Gastroesophageal sphincter (tissue), 4 donors: Measurements from ENCODE around the gene RPLP1. TPM values are rescaled to one million over a fixed set of nuclear protein-coding genes. Genes with fewer than 3 reads are reported as not detected.

Source experiments
- ATAC-seq: fragments of 150-250 bp; one replicate; pipeline ENCODE4 v1.9.1; 2016; ENCODE audit warnings: mild to moderate bottlenecking, moderate library complexity
- H3K27ac ChIP-seq, 4 donors: fragments of 200-600 bp; sonication (generic) in 3 of 4; 1 replicate in 3 of 4; 2 replicates in 1 of 4; pipeline ENCODE4 v1.5.1; 2016 to 2019
- H3K27me3 ChIP-seq: fragments of 200-600 bp; sonication (generic); one replicate; pipeline ENCODE4 v1.5.1; 2019
- H3K36me3 ChIP-seq, 2 donors: fragments of 200-600 bp; sonication (generic); one replicate each; pipeline ENCODE4 v1.5.1; 2019; ENCODE audit warnings: control low read depth in 1 of 2
- H3K4me1 ChIP-seq, 3 donors: fragments of 200-600 bp; sonication (generic); 1 replicate in 2 of 3; 2 replicates in 1 of 3; pipeline ENCODE4 v1.5.1; 2016 to 2019; ENCODE audit warnings: control low read depth in 2 of 3
- H3K4me3 ChIP-seq, 2 donors: fragments of 200-600 bp; sonication (generic); one replicate each; pipeline ENCODE4 v1.5.1; 2019; ENCODE audit warnings: mild to moderate bottlenecking in 1 of 2, moderate library complexity in 1 of 2
- H3K9me3 ChIP-seq, 3 donors: fragments of 200-600 bp; sonication (generic); one replicate each; pipeline ENCODE4 v1.5.1; 2017 to 2019; ENCODE audit warnings: control low read depth in 2 of 3
- CTCF ChIP-seq, 4 experiments: fragments of 200-600 bp in 2 of 4; fragments of 450-650 bp in 2 of 4; sonication (generic) in 1 of 4; IDR thresholded peaks; one replicate each; pipeline ENCODE4 v1.5.1; 2017 to 2019; ENCODE audit warnings: antibody characterized with exemption in 4 of 4, mild to moderate bottlenecking in 2 of 4, moderate library complexity in 2 of 4
- EP300 ChIP-seq: sonication (generic); formaldehyde crosslinking; IDR thresholded peaks from one replicate; pipeline ENCODE4 v1.6.1; 2017; ENCODE audit warnings: antibody characterized with exemption, mild to moderate bottlenecking
- POLR2A ChIP-seq, 2 donors: fragments of 450-650 bp; IDR thresholded peaks; one replicate each; pipeline ENCODE4 v1.6.1; 2017; ENCODE audit warnings: antibody characterized with exemption in 2 of 2, mild to moderate bottlenecking in 2 of 2, moderate library complexity in 1 of 2
- POLR2AphosphoS5 ChIP-seq: sonication (generic); formaldehyde crosslinking; IDR thresholded peaks from one replicate; pipeline ENCODE4 v1.6.1; 2017; ENCODE audit warnings: antibody characterized with exemption
- WGBS, 2 donors: methylation state at CpG; one replicate each; pipeline ENCODE4 v1.1.5; 2018; ENCODE audit warnings: low coverage in 1 of 2; 5-methylcytosine and 5-hydroxymethylcytosine counted together
- total RNA-seq, 4 donors: library from RNA; depleted of rRNA; stranded (reverse); fragments of >200 nt; gene quantifications; one replicate each; pipeline ENCODE4 v1.1.0, GENCODE V29; 2016

The RPLP1 gene
- total RNA-seq, 4 donors from 2014 or later: 337 to 657 (median 426) TPM

- ATAC-seq: no peak
- WGBS, 2 donors: 82 to 83% methylated on average over 3 of the region's 4 CpGs
- TF ChIP-seq CTCF (IDR thresholded peaks at IDR 0.05): no peak
- no peak for TF ChIP-seq EP300
- no peak for TF ChIP-seq POLR2A (IDR thresholded peaks at IDR 0.05)
- TF ChIP-seq POLR2AphosphoS5: no peak
- no peaks in the 10 kb centered on the region for H3K36me3 ChIP-seq
- H3K27me3 ChIP-seq: no peaks in the 10 kb centered on the region
- H3K4me1 ChIP-seq: no peaks in the 10 kb centered on the region
- no peaks in the 10 kb centered on the region for H3K9me3 ChIP-seq
- no peak overlapping the region for H3K27ac ChIP-seq
- no peak overlapping the region for H3K4me3 ChIP-seq
Observed at GRCh38 chr15:69422336-69422895, 30.2 kb upstream of the RPLP1 start.

- WGBS, 2 donors: 84 to 96% methylated on average over 2 of the region's 2 CpGs
- TF ChIP-seq POLR2A (IDR thresholded peaks at IDR 0.05) (no peak), EP300 (no peak), CTCF (IDR thresholded peaks at IDR 0.05) (no peak), POLR2AphosphoS5 (no peak)
- H3K4me3 ChIP-seq: no peak overlapping the region
Observed at GRCh38 chr15:69424001-69424400, 28.6 kb upstream of the RPLP1 start.

GRCh38 chr15:69424748-69425413 is 27.7 kb upstream of the RPLP1 start:
- no peak for ATAC-seq

More at GRCh38 chr15:69424001-69424400, 28.6 kb upstream of the RPLP1 start:
- Histone ChIP-seq H3K36me3 (no peaks in the 10 kb centered on the region), H3K27ac (no peak overlapping the region), H3K27me3 (no peaks in the 10 kb centered on the region), H3K4me1 (no peaks in the 10 kb centered on the region), H3K9me3 (no peaks in the 10 kb centered on the region)
- ATAC-seq: no peak

GRCh38 chr15:69433831-69434230 is 18.8 kb upstream of the RPLP1 start:
- Histone ChIP-seq H3K36me3 (no peaks in the 10 kb centered on the region), H3K9me3 (no peaks in the 10 kb centered on the region), H3K4me3 (no peak overlapping the region), H3K27ac (no peak overlapping the region), H3K27me3 (no peaks in the 10 kb centered on the region), H3K4me1 (no peaks in the 10 kb centered on the region)
- TF ChIP-seq POLR2AphosphoS5 (no peak), CTCF (IDR thresholded peaks at IDR 0.05) (no peak), POLR2A (IDR thresholded peaks at IDR 0.05) (no peak), EP300 (no peak)
- WGBS, 2 donors: 74 to 92% methylated on average over 1 of the region's 1 CpG
- ATAC-seq: no peak

More at GRCh38 chr15:69424748-69425413, 27.7 kb upstream of the RPLP1 start:
- H3K4me3 ChIP-seq: no peak overlapping the region
- no peak overlapping the region for H3K27ac ChIP-seq
- WGBS, 2 donors: 55 to 100% methylated on average over 1 of the region's 1 CpG
- no peak for TF ChIP-seq POLR2A (IDR thresholded peaks at IDR 0.05)
- no peak for TF ChIP-seq EP300
- H3K27me3 ChIP-seq: no peaks in the 10 kb centered on the region
- H3K9me3 ChIP-seq: no peaks in the 10 kb centered on the region
- H3K36me3 ChIP-seq: no peaks in the 10 kb centered on the region
- no peaks in the 10 kb centered on the region for H3K4me1 ChIP-seq

- TF ChIP-seq CTCF (IDR thresholded peaks at IDR 0.05) (no peak), EP300 (no peak), POLR2A (IDR thresholded peaks at IDR 0.05) (no peak), POLR2AphosphoS5 (no peak)
- no peaks in the 10 kb centered on the region for H3K36me3 ChIP-seq
- H3K27me3 ChIP-seq: no peaks in the 10 kb centered on the region
- H3K4me1 ChIP-seq: no peaks in the 10 kb centered on the region
- ATAC-seq: no peak
- H3K27ac ChIP-seq: no peak overlapping the region
- H3K9me3 ChIP-seq: no peaks in the 10 kb centered on the region
- no peak overlapping the region for H3K4me3 ChIP-seq
- 88 to 97% methylated on average over 3 to 5 of the region's 5 CpGs for WGBS, 2 donors
Observed at GRCh38 chr15:69434238-69434637, 18.4 kb upstream of the RPLP1 start.
